ENCODE data around the gene ADAMTS2. TPM values are rescaled to one million over a fixed set of nuclear protein-coding genes. Genes with fewer than 3 reads are reported as not detected.

Gene ADAMTS2
- total and polyA plus RNA-seq, 2 of the 4 experiments (the other 2 are of a cell fraction): 19.0 to 58.8 TPM

DNA sequence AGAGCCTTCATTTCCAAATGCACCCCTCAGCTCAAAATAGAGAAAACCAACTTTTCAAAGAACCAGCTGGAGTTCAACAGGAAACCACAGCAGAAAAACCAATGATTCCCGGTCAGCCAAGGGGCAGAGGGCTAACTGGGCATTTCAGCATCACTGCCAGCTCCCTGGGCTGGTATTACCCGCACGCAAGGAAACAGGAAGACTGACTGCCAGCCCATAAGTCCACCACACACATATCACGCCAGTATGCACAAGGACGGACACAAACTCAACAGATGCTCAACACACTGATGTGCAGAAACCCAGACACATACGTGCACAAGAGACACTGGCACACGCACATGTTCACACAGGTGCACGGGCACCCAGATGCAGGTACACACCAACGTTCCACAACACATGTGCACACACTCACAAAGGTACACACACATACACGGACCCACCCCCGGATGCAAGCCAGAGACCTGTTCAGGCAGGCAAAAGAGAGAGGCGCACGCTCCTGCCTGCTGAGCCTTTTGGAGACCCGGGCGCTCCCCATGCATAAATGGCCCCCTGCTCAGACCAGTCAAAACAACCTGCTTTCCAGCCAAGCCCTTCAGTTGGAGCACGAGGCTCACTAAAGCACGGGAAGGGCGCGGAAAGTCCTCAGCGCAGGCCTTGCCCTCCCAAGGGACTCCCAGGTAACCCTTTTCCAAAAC lies 2.1 kb downstream of the ADAMTS2 start:
- intact Hi-C loops (cut with micrococcal nuclease) (loop anchor here (2.0 to 5.0 kb wide), 2 partner anchors 82 to 131 kb away; no protein-coding TSS in a partner anchor), in situ Hi-C loops (cut with MboI; ENCODE audit: low sequenced_read_pairs) (loop anchor here (10.0 kb wide), 1 partner anchor 152 kb away; no protein-coding TSS in a partner anchor), dilution Hi-C loops (cut with HindIII; ENCODE audit: low sequenced_read_pairs, unreplicated experiment) (no loop called here)
- ATAC-seq (ENCODE audit: low read depth) (no peak), DNase-seq (no peak)
- H3K9me3 ChIP-seq (ENCODE audit: control insufficient read depth, insufficient read depth, low read length): no peaks in the 10 kb centered on the region
- H3K36me3 ChIP-seq (ENCODE audit: control insufficient read depth, insufficient read depth, low read length): peaks cover 8% of the 10 kb centered on the region; the same call in 1 of the 2 replicates
- H3K27me3 ChIP-seq (ENCODE audit: control insufficient read depth, insufficient read depth, low read length): no peaks in the 10 kb centered on the region; the same call in 1 of the 2 replicates
- CTCF ChIA-PET: interaction anchor here (0.5 to 1.5 kb wide), 6 partner anchors 8 to 176 kb away, joined by 3 to 9 read pairs (median 4); no protein-coding TSS in a partner anchor
- peaks cover 15% of the 10 kb centered on the region for H3K4me1 ChIP-seq (ENCODE audit: control insufficient read depth, insufficient read depth, low read length)
- H4K8ac ChIP-seq (ENCODE audit: low read depth in 2 of 2, low read length in 2 of 2): peak overlapping the region in 1 of 2 experiments; percentile 12; a peak in 1 of 4 replicates
- H3K4me2 ChIP-seq (ENCODE audit: low read depth, low read length): peak overlapping the region; percentile 85
- no peak overlapping the region for H3K27ac ChIP-seq (ENCODE audit: insufficient read depth, low read length)
- peak overlapping the region; percentile 86 for H3K23ac ChIP-seq (ENCODE audit: low read depth, low read length)
- peak overlapping the region; percentile 78 for H2AK5ac ChIP-seq (ENCODE audit: low read depth, low read length)
- no peak overlapping the region for H4K5ac ChIP-seq (ENCODE audit: low read depth, low read length)
- peaks cover 16 to 57% of the 10 kb centered on the region in 2 experiments for H3K79me1 ChIP-seq (ENCODE audit: low read depth in 1 of 2, low read length in 2 of 2)
- H4K20me1 ChIP-seq (ENCODE audit: insufficient read depth, low read length): peaks cover 42% of the 10 kb centered on the region
- H3K9me1 ChIP-seq (ENCODE audit: insufficient read depth, low read length): peaks cover 4% of the 10 kb centered on the region
- peak overlapping the region; percentile 91 for H2AFZ ChIP-seq (replicated peaks; ENCODE audit: low read length, poor library complexity)
- no peak overlapping the region for H3K18ac ChIP-seq (ENCODE audit: low read depth, low read length)
- peak overlapping the region; percentile 19; the same call in 1 of the 2 replicates for H3K14ac ChIP-seq (replicated peaks; ENCODE audit: low read depth, low read length)
- peak overlapping the region; percentile 1; the same call in 1 of the 2 replicates for H4K91ac ChIP-seq (ENCODE audit: insufficient read depth, low read depth, low read length)
- H2BK120ac ChIP-seq (ENCODE audit: low read depth, low read length): no peak overlapping the region
- H2BK15ac ChIP-seq (ENCODE audit: low read depth, low read length): no peak overlapping the region
- BruUV-seq (replicated peaks): no TSS peak
- H2AK9ac ChIP-seq (replicated peaks; ENCODE audit: low read depth, low read length, poor library complexity): peak overlapping the region; percentile 96
- H3K9ac ChIP-seq (ENCODE audit: low read depth, low read length): peak overlapping the region; percentile 16
- POLR2A ChIA-PET (ENCODE audit: unreplicated experiment): interaction anchor here (0.6 kb wide), 1 partner anchor 9 kb away, joined by 3 read pairs; no protein-coding TSS in a partner anchor
- WGBS, 2 experiments (ENCODE audit: extremely low coverage in 2 of 2, insufficient read length in 1 of 2): 55% methylated on average over 11 of the region's 20 CpGs; no CpG with 5 or more reads in 1 of the 2 experiments
- 0 out of 2 replicates have a peak overlapping the region, but pooled peaks have one; percentile 13 for H2BK20ac ChIP-seq (ENCODE audit: low read depth, low read length)
- no peak overlapping the region for H2BK5ac ChIP-seq (ENCODE audit: low read depth, low read length, poor library complexity, severe bottlenecking)
- peak overlapping the region; percentile 93 for H3K4me3 ChIP-seq (ENCODE audit: insufficient read depth, low read depth, low read length)
- peak overlapping the region; percentile 55; the same call in 1 of the 2 replicates for H3K4ac ChIP-seq (ENCODE audit: low read depth, low read length)
- no peak overlapping the region for H3K56ac ChIP-seq (ENCODE audit: extremely low read depth, insufficient read depth, low read length)
- TF ChIP-seq CHD1 (IDR thresholded peaks at IDR 0.05; ENCODE audit: low read depth, low read length): no peak
- TF ChIP-seq MAFK (IDR thresholded peaks at IDR 0.05; ENCODE audit: low read depth, low read length): no peak
- no peak for TF ChIP-seq CEBPB (IDR thresholded peaks at IDR 0.05; ENCODE audit: low read depth, low read length)
- TF ChIP-seq, protein P1, sequence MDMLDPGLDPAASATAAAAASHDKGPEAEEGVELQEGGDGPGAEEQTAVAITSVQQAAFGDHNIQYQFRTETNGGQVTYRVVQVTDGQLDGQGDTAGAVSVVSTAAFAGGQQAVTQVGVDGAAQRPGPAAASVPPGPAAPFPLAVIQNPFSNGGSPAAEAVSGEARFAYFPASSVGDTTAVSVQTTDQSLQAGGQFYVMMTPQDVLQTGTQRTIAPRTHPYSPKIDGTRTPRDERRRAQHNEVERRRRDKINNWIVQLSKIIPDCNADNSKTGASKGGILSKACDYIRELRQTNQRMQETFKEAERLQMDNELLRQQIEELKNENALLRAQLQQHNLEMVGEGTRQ (IDR thresholded peaks at IDR 0.05; ENCODE audit: low read depth, low read length): no peak
- no peak for TF ChIP-seq NFE2L2 (IDR thresholded peaks at IDR 0.05; ENCODE audit: low read depth, low read length)
- no peak for TF ChIP-seq RAD21 (IDR thresholded peaks at IDR 0.05; ENCODE audit: low read length)
- no peak for TF ChIP-seq MAZ (IDR thresholded peaks at IDR 0.05; ENCODE audit: borderline replicate concordance, low read depth, low read length)
- no peak for TF ChIP-seq SMC3 (IDR thresholded peaks at IDR 0.05; ENCODE audit: low read depth, low read length)
- TF ChIP-seq RCOR1 (IDR thresholded peaks at IDR 0.05; ENCODE audit: insufficient replicate concordance, low read length): no peak
- TF ChIP-seq, protein P2, sequence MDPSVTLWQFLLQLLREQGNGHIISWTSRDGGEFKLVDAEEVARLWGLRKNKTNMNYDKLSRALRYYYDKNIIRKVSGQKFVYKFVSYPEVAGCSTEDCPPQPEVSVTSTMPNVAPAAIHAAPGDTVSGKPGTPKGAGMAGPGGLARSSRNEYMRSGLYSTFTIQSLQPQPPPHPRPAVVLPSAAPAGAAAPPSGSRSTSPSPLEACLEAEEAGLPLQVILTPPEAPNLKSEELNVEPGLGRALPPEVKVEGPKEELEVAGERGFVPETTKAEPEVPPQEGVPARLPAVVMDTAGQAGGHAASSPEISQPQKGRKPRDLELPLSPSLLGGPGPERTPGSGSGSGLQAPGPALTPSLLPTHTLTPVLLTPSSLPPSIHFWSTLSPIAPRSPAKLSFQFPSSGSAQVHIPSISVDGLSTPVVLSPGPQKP (IDR thresholded peaks at IDR 0.05; ENCODE audit: borderline replicate concordance, low read depth, low read length): no peak
- TF ChIP-seq MXI1 (IDR thresholded peaks at IDR 0.05; ENCODE audit: borderline replicate concordance, low read depth, low read length): no peak
- TF ChIP-seq POLR2A (IDR thresholded peaks at IDR 0.05; ENCODE audit: low read depth, low read length): no peak
- TF ChIP-seq RFX5 (IDR thresholded peaks at IDR 0.05; ENCODE audit: low read depth, low read length): no peak
- no peak for TF ChIP-seq BHLHE40 (IDR thresholded peaks at IDR 0.05; ENCODE audit: low read depth, low read length)
- TF ChIP-seq FOS (IDR thresholded peaks at IDR 0.05; ENCODE audit: low read depth, low read length): no peak
